Measurements from ENCODE around the gene POLR2L. TPM values are rescaled to one million over a fixed set of nuclear protein-coding genes. Genes with fewer than 3 reads are reported as not detected.

Gene POLR2L
- total and polyA plus RNA-seq, 2 of the 13 experiments (the other 11 are each of a cell fraction or from before 2014, with no cell fraction given) = 104 to 114 TPM

DNA sequence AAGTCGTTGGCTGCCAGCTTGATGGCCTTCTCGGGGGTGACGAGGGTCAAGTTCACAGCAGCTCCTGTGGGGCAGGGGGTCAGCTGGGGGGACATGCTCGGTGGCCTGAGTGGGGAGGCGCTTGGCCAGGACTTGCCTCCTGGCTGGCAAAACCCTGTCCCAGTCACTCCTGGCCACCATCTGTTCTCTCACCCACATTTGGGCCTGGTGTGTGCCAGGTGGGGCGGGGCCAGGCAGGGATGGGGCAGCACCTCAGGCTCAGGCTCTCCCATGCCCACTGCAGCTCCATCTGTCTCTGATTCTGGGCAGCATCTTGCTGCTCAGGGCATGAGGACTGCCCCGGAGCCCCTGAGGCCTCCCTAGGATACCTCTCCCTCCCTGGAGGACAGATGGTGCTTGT is 48.8 kb downstream of the POLR2L start (continued):
- TF ChIP-seq, protein P1, sequence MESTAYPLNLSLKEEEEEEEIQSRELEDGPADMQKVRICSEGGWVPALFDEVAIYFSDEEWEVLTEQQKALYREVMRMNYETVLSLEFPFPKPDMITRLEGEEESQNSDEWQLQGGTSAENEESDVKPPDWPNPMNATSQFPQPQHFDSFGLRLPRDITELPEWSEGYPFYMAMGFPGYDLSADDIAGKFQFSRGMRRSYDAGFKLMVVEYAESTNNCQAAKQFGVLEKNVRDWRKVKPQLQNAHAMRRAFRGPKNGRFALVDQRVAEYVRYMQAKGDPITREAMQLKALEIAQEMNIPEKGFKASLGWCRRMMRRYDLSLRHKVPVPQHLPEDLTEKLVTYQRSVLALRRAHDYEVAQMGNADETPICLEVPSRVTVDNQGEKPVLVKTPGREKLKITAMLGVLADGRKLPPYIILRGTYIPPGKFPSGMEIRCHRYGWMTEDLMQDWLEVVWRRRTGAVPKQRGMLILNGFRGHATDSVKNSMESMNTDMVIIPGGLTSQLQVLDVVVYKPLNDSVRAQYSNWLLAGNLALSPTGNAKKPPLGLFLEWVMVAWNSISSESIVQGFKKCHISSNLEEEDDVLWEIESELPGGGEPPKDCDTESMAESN (CRISPR knock-in tag; conservative IDR thresholded peaks at IDR 0.05) = no peak
- TF ChIP-seq IKZF1 (IDR thresholded peaks at IDR 0.05) (no peak), DMAP1 (CRISPR knock-in tag; IDR thresholded peaks at IDR 0.05) (no peak)

- intact Hi-C loops (cut with micrococcal nuclease; ENCODE audit: unreplicated experiment) (no loop called here), in situ Hi-C loops (cut with HindIII; ENCODE audit: extremely low pct_ligation_motif_present, low pct_unique_long_range_greater_than_20kb) (no loop called here)
- ChIA-PET CTCF (ENCODE audit: low intra/inter-chr PET ratio, low total read pairs) (no interaction called here), POLR2A (interaction anchor here (5.3 kb wide), 1 partner anchor 15 kb away, joined by 44 read pairs; the partner anchor contains the start of gene GATD1)
- H3K9me3 ChIP-seq (ENCODE audit: low read length) = no peaks in the 10 kb centered on the region
- H3K4me1 ChIP-seq (ENCODE audit: insufficient read depth, low read length) = peaks cover 18% of the 10 kb centered on the region
- no peak overlapping the region for H3K4me2 ChIP-seq (ENCODE audit: low read depth, low read length)
- no peak overlapping the region for H3K9ac ChIP-seq (ENCODE audit: insufficient read depth, low read depth, low read length)
- H3K4me3 ChIP-seq (replicated peaks in 1 of 3; ENCODE audit: insufficient read depth in 1 of 3, low read depth in 2 of 3, low read length in 3 of 3) = no peak overlapping the region
- WGBS (ENCODE audit: low lambda C conversion rate) = 93% methylated on average over 12 of the region's 13 CpGs
- ATAC-seq (no peak), FAIRE-seq (no peak), DNase-seq (ENCODE audit: low spot score) (no peak)
- TF ChIP-seq, protein P2, sequence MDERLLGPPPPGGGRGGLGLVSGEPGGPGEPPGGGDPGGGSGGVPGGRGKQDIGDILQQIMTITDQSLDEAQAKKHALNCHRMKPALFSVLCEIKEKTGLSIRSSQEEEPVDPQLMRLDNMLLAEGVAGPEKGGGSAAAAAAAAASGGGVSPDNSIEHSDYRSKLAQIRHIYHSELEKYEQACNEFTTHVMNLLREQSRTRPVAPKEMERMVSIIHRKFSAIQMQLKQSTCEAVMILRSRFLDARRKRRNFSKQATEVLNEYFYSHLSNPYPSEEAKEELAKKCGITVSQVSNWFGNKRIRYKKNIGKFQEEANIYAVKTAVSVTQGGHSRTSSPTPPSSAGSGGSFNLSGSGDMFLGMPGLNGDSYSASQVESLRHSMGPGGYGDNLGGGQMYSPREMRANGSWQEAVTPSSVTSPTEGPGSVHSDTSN (CRISPR knock-in tag; IDR thresholded peaks at IDR 0.05) = no peak
- no peak for TF ChIP-seq EED (CRISPR knock-in tag; IDR thresholded peaks at IDR 0.05)
- TF ChIP-seq, protein P3, sequence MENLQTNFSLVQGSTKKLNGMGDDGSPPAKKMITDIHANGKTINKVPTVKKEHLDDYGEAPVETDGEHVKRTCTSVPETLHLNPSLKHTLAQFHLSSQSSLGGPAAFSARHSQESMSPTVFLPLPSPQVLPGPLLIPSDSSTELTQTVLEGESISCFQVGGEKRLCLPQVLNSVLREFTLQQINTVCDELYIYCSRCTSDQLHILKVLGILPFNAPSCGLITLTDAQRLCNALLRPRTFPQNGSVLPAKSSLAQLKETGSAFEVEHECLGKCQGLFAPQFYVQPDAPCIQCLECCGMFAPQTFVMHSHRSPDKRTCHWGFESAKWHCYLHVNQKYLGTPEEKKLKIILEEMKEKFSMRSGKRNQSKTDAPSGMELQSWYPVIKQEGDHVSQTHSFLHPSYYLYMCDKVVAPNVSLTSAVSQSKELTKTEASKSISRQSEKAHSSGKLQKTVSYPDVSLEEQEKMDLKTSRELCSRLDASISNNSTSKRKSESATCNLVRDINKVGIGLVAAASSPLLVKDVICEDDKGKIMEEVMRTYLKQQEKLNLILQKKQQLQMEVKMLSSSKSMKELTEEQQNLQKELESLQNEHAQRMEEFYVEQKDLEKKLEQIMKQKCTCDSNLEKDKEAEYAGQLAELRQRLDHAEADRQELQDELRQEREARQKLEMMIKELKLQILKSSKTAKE (CRISPR knock-in tag; IDR thresholded peaks at IDR 0.05; ENCODE audit: borderline replicate concordance) = no peak
- no peak for TF ChIP-seq CBX2 (IDR thresholded peaks at IDR 0.05; ENCODE audit: low read depth, low read length)
- TF ChIP-seq CBX2 (CRISPR knock-in tag; IDR thresholded peaks at IDR 0.05; ENCODE audit: low read depth) = no peak
- TF ChIP-seq TBX2 (CRISPR knock-in tag; IDR thresholded peaks at IDR 0.05; ENCODE audit: borderline replicate concordance) = no peak
- peaks cover 0 to 2% of the 10 kb centered on the region in 2 experiments; a peak in 2 of 5 replicates for H3K27me3 ChIP-seq (ENCODE audit: control insufficient read depth in 1 of 2, insufficient read depth in 2 of 2, low read length in 2 of 2)
- no peaks in the 10 kb centered on the region; a peak in 1 of 5 replicates for H3K36me3 ChIP-seq (replicated peaks in 1 of 2; ENCODE audit: control insufficient read depth in 1 of 2, insufficient read depth in 2 of 2, low read length in 2 of 2)
- BruUV-seq (replicated peaks) = no TSS peak
- no peaks in the 10 kb centered on the region for H4K20me1 ChIP-seq (ENCODE audit: insufficient read depth, low read length)
- H2AFZ ChIP-seq (ENCODE audit: low read length) = no peak overlapping the region
- H3K79me2 ChIP-seq (ENCODE audit: insufficient read depth, low read length) = peaks cover 4% of the 10 kb centered on the region
- H3K27ac ChIP-seq (ENCODE audit: extremely low read length, insufficient read depth, low read length) = no peak overlapping the region
Observed at GRCh38 chr11:792873-793272, 49.5 kb downstream of the POLR2L start.
